HUES48 (cell line): ENCODE results near the gene SPPL3.

Experiments
- H3K27ac ChIP-seq: one replicate; pipeline ENCODE4 v1.7.0; 2013; ENCODE audit warnings: low read depth, low read length, inconsistent platforms
- H3K27me3 ChIP-seq: 2 replicates; pipeline ENCODE4 v1.6.1; 2013; ENCODE audit warnings: mild to moderate bottlenecking, low read length; ENCODE audit not compliant: control insufficient read depth, insufficient read depth
- H3K36me3 ChIP-seq: 2 replicates; pipeline ENCODE4 v1.6.1; 2013; ENCODE audit warnings: low read length; ENCODE audit not compliant: control insufficient read depth, insufficient read depth
- H3K4me1 ChIP-seq: 2 replicates; pipeline ENCODE4 v1.6.1; 2013; ENCODE audit warnings: mild to moderate bottlenecking, low read length; ENCODE audit not compliant: control insufficient read depth, insufficient read depth
- H3K4me3 ChIP-seq: 2 replicates; pipeline ENCODE4 v1.5.1; 2013; ENCODE audit warnings: mild to moderate bottlenecking, low read depth, low read length
- H3K9ac ChIP-seq: 2 replicates; pipeline ENCODE4 v1.6.1; 2013; ENCODE audit warnings: mild to moderate bottlenecking, low read depth, low read length, moderate library complexity
- H3K9me3 ChIP-seq: 2 replicates; pipeline ENCODE4 v1.6.1; 2013; ENCODE audit warnings: low read length; ENCODE audit not compliant: control insufficient read depth, insufficient read depth

SPPL3 gene

GRCh38 chr12:120759591-120760348, 144.4 kb downstream of the SPPL3 start:
- H3K27ac ChIP-seq, result no peak overlapping the region

GRCh38 chr12:120758798-120759590, 145.2 kb downstream of the SPPL3 start:
- no peaks in the 10 kb centered on the region for H3K9me3 ChIP-seq
- peaks cover 17% of the 10 kb centered on the region for H3K4me1 ChIP-seq
- H3K9ac ChIP-seq, result no peak overlapping the region
- no peak overlapping the region for H3K4me3 ChIP-seq
- H3K27ac ChIP-seq, result no peak overlapping the region
- no peaks in the 10 kb centered on the region for H3K27me3 ChIP-seq
- peaks cover 26% of the 10 kb centered on the region for H3K36me3 ChIP-seq

More at GRCh38 chr12:120759591-120760348, 144.4 kb downstream of the SPPL3 start:
- Histone ChIP-seq H3K9me3 (no peaks in the 10 kb centered on the region), H3K9ac (no peak overlapping the region), H3K4me1 (peaks cover 17% of the 10 kb centered on the region), H3K27me3 (no peaks in the 10 kb centered on the region), H3K36me3 (peaks cover 34% of the 10 kb centered on the region), H3K4me3 (no peak overlapping the region)

- Histone ChIP-seq H3K36me3 (peaks cover 16% of the 10 kb centered on the region), H3K9me3 (no peaks in the 10 kb centered on the region), H3K27ac (no peak overlapping the region), H3K27me3 (no peaks in the 10 kb centered on the region), H3K9ac (no peak overlapping the region), H3K4me3 (no peak overlapping the region), H3K4me1 (peaks cover 17% of the 10 kb centered on the region)
These were observed 146.2 kb downstream of the SPPL3 start for GRCh38 chr12:120757949-120758348.

- H3K27me3 ChIP-seq, result no peaks in the 10 kb centered on the region
- H3K4me3 ChIP-seq, result no peak overlapping the region
- H3K4me1 ChIP-seq, result peaks cover 17% of the 10 kb centered on the region
- H3K9ac ChIP-seq, result no peak overlapping the region
- H3K27ac ChIP-seq, result no peak overlapping the region
- H3K36me3 ChIP-seq, result peaks cover 13% of the 10 kb centered on the region
- H3K9me3 ChIP-seq, result no peaks in the 10 kb centered on the region
These were observed 146.9 kb downstream of the SPPL3 start for GRCh38 chr12:120757226-120757742.

- H3K4me3 ChIP-seq, result no peak overlapping the region
- H3K36me3 ChIP-seq, result 0 out of 2 replicates have a peak, but pooled peaks cover under 1% of the 10 kb centered on the region
These were observed 148.9 kb downstream of the SPPL3 start for GRCh38 chr12:120755269-120755668.

GRCh38 chr12:120754792-120755191, 149.4 kb downstream of the SPPL3 start:
- no peaks in the 10 kb centered on the region for H3K9me3 ChIP-seq
- H3K4me3 ChIP-seq, result no peak overlapping the region
- peaks cover 9% of the 10 kb centered on the region for H3K4me1 ChIP-seq

More at GRCh38 chr12:120755269-120755668, 148.9 kb downstream of the SPPL3 start:
- H3K4me1 ChIP-seq, result peaks cover 14% of the 10 kb centered on the region
- no peak overlapping the region for H3K9ac ChIP-seq
- no peak overlapping the region for H3K27ac ChIP-seq
- H3K27me3 ChIP-seq, result no peaks in the 10 kb centered on the region
- H3K9me3 ChIP-seq, result no peaks in the 10 kb centered on the region

GRCh38 chr12:120751389-120751788, 152.8 kb downstream of the SPPL3 start:
- Histone ChIP-seq H3K4me3 (no peak overlapping the region), H3K36me3 (no peaks in the 10 kb centered on the region), H3K27me3 (no peaks in the 10 kb centered on the region), H3K4me1 (no peaks in the 10 kb centered on the region), H3K9ac (no peak overlapping the region), H3K9me3 (no peaks in the 10 kb centered on the region), H3K27ac (no peak overlapping the region)

More at GRCh38 chr12:120754792-120755191, 149.4 kb downstream of the SPPL3 start:
- Histone ChIP-seq H3K9ac (no peak overlapping the region), H3K27ac (no peak overlapping the region), H3K27me3 (no peaks in the 10 kb centered on the region), H3K36me3 (no peaks in the 10 kb centered on the region)

GRCh38 chr12:120750806-120751205, 153.4 kb downstream of the SPPL3 start:
- no peaks in the 10 kb centered on the region for H3K36me3 ChIP-seq
- H3K4me1 ChIP-seq, result no peaks in the 10 kb centered on the region
- no peaks in the 10 kb centered on the region for H3K9me3 ChIP-seq
- no peak overlapping the region for H3K27ac ChIP-seq
- H3K27me3 ChIP-seq, result no peaks in the 10 kb centered on the region
- no peak overlapping the region for H3K9ac ChIP-seq
- no peak overlapping the region for H3K4me3 ChIP-seq

GRCh38 chr12:120749256-120749655, 154.9 kb downstream of the SPPL3 start:
- H3K27ac ChIP-seq, result no peak overlapping the region
- no peaks in the 10 kb centered on the region for H3K9me3 ChIP-seq
- no peak overlapping the region for H3K9ac ChIP-seq
- H3K4me3 ChIP-seq, result no peak overlapping the region
- H3K36me3 ChIP-seq, result no peaks in the 10 kb centered on the region
- no peaks in the 10 kb centered on the region for H3K27me3 ChIP-seq
- no peaks in the 10 kb centered on the region for H3K4me1 ChIP-seq

GRCh38 chr12:120748242-120748641, 155.9 kb downstream of the SPPL3 start:
- Histone ChIP-seq H3K36me3 (no peaks in the 10 kb centered on the region), H3K4me1 (no peaks in the 10 kb centered on the region)

More at GRCh38 chr12:120748242-120748641, 155.9 kb downstream of the SPPL3 start:
- Histone ChIP-seq H3K9ac (no peak overlapping the region), H3K9me3 (no peaks in the 10 kb centered on the region), H3K27ac (no peak overlapping the region), H3K4me3 (no peak overlapping the region), H3K27me3 (no peaks in the 10 kb centered on the region)
